Activated naive CD4-positive, alpha-beta T cell treated with anti-CD3 and anti-CD28 coated beads for 36 hours (primary cell): ENCODE results near the gene NKX3-2. TPM values are rescaled to one million over a fixed set of nuclear protein-coding genes. Genes with fewer than 3 reads are reported as not detected.

ENCODE experiments used
- total RNA-seq, 2 experiments: library from RNA; stranded (reverse); gene quantifications; one replicate each; pipeline ENCODE4 v1.2.3, GENCODE V29; 2021

The NKX3-2 gene
- total RNA-seq, 2 experiments from 2014 or later = not detected

Other genes with a start within 250 kb of the NKX3-2 start
- 10 to 100 TPM; 15.6 to 16.7 TPM for gene RAB28, start 60.2 kb downstream of the NKX3-2 start, total RNA-seq
- 10 to 100 TPM; 24.2 to 24.3 TPM for gene BOD1L1, start 83.2 kb upstream of the NKX3-2 start, total RNA-seq